Nephron (organoid): Measurements from ENCODE around the gene TMEM52.

Experiments
- H3K27ac Mint-ChIP-seq, 3 experiments: 2 replicates each; pipeline ENCODE4 v1.8.0; 2020; ENCODE audit warnings: mixed read lengths in 3 of 3, mild to moderate bottlenecking in 2 of 3, moderate library complexity in 1 of 3
- H3K27me3 Mint-ChIP-seq: 2 replicates; pipeline ENCODE4 v1.8.0; 2021; ENCODE audit warnings: low read depth, mild to moderate bottlenecking, moderate library complexity, mixed read lengths
- H3K36me3 Mint-ChIP-seq: 2 replicates; pipeline ENCODE4 v1.8.0; 2020; ENCODE audit warnings: low read depth, mixed read lengths
- H3K4me1 Mint-ChIP-seq: 2 replicates; pipeline ENCODE4 v1.8.0; 2020; ENCODE audit warnings: mixed read lengths
- H3K4me3 Mint-ChIP-seq, 3 experiments: 2 replicates each; pipeline ENCODE4 v1.8.0; 2020; ENCODE audit warnings: mild to moderate bottlenecking in 3 of 3, mixed read lengths in 3 of 3, moderate library complexity in 2 of 3
- H3K9me3 Mint-ChIP-seq: 2 replicates; pipeline ENCODE4 v1.8.0; 2020; ENCODE audit warnings: mixed read lengths
- TF ChIP-seq, protein P1 (sequence below), 3 experiments: fragments of 200-600 bp; sonication (generic); IDR thresholded peaks; one replicate each; pipeline ENCODE4 v1.5.0; 2021; ENCODE audit warnings: antibody characterized with exemption in 3 of 3; ENCODE audit not compliant: unreplicated experiment in 3 of 3

The TMEM52 gene

DNA sequence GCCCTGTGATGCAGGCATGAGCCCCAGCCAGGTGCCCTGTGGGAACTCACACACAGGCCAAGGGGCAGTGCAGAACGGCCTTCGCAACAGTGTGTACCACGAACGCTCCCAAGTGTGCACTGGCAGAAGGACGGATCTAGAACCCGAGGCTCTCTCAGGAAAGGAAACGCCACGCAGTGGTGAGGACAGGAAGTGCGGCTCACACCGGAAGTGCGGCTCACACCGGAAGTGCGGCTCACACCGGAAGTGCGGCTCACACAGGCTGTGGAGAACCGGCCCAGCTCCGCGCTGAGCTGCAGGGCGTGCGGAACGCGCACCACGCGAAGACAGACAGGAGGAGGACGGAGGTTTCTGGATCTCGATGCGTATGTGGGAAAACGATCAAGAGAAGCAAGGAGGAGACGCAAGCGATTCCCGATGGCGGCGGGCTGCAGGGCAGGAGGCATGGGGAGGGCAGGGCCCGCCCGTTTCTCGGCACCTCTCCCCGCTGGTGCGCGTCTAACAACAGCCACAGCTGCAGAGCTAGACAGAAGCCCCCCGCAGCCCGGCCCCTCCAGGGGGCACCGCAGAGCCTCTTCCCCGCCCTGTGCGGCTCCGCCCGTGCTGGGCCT, 35.9 kb upstream of the TMEM52 start:
- Mint-ChIP-seq H3K4me1 (no peaks in the 10 kb centered on the region), H3K27ac (no peak overlapping the region), H3K4me3 (no peak overlapping the region), H3K27me3 (peaks cover 22% of the 10 kb centered on the region), H3K9me3 (no peaks in the 10 kb centered on the region), H3K36me3 (no peaks in the 10 kb centered on the region)
- TF ChIP-seq, protein P1, sequence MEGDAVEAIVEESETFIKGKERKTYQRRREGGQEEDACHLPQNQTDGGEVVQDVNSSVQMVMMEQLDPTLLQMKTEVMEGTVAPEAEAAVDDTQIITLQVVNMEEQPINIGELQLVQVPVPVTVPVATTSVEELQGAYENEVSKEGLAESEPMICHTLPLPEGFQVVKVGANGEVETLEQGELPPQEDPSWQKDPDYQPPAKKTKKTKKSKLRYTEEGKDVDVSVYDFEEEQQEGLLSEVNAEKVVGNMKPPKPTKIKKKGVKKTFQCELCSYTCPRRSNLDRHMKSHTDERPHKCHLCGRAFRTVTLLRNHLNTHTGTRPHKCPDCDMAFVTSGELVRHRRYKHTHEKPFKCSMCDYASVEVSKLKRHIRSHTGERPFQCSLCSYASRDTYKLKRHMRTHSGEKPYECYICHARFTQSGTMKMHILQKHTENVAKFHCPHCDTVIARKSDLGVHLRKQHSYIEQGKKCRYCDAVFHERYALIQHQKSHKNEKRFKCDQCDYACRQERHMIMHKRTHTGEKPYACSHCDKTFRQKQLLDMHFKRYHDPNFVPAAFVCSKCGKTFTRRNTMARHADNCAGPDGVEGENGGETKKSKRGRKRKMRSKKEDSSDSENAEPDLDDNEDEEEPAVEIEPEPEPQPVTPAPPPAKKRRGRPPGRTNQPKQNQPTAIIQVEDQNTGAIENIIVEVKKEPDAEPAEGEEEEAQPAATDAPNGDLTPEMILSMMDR (IDR thresholded peaks at IDR 0.05; ENCODE audit: unreplicated experiment in 3 of 3) = peak in 1 of 3 experiments; percentile 6

DNA sequence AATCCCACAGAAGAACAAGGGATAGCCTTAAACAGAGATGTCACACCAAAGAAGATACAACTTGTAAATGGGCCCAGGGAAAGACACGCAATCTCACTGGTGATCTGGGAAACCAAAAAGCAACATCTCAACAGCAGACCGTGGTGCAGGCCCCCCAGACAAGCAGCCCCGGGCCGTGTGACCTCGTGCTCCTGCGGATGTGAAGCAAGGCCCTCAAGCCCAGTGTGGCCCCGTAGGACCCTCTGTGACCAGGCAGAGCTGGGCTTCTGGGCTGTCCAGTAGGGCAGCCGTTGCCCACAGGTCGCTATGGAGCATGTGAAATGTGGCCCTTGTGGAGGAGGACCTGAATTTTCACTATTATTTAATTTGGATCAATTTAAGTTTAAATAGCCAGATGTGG, 34.9 kb upstream of the TMEM52 start:
- Mint-ChIP-seq H3K4me1 (no peaks in the 10 kb centered on the region), H3K36me3 (no peaks in the 10 kb centered on the region), H3K4me3 (no peak overlapping the region), H3K27ac (no peak overlapping the region), H3K27me3 (peaks cover 23% of the 10 kb centered on the region), H3K9me3 (no peaks in the 10 kb centered on the region)
- TF ChIP-seq, protein P1 (IDR thresholded peaks at IDR 0.05; ENCODE audit: unreplicated experiment in 3 of 3) = no peak

DNA sequence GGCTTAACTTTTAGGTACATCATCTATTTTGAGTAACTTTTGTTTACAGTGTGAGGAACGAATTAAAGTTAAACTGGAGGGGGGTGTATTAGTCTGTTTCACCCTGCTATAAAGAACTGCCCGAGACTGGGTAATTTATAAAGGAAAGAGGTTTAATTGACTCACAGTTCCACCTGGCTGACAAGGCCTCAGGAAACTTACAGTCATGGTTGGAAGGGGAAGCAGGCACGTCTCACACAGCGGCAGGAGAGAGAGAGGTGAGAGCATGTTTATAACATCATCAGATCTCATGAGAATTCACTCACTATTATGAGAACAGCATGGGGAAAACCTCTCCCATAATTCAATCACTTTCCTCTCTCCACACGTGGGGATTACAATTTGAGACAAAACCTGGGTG, 31.9 kb upstream of the TMEM52 start:
- no peaks in the 10 kb centered on the region for H3K4me1 Mint-ChIP-seq
- no peaks in the 10 kb centered on the region for H3K36me3 Mint-ChIP-seq
- no peaks in the 10 kb centered on the region for H3K9me3 Mint-ChIP-seq
- no peak overlapping the region for H3K4me3 Mint-ChIP-seq
- H3K27me3 Mint-ChIP-seq = peaks cover 23% of the 10 kb centered on the region
- TF ChIP-seq, protein P1 (IDR thresholded peaks at IDR 0.05; ENCODE audit: unreplicated experiment in 3 of 3) = no peak
- H3K27ac Mint-ChIP-seq = no peak overlapping the region

DNA sequence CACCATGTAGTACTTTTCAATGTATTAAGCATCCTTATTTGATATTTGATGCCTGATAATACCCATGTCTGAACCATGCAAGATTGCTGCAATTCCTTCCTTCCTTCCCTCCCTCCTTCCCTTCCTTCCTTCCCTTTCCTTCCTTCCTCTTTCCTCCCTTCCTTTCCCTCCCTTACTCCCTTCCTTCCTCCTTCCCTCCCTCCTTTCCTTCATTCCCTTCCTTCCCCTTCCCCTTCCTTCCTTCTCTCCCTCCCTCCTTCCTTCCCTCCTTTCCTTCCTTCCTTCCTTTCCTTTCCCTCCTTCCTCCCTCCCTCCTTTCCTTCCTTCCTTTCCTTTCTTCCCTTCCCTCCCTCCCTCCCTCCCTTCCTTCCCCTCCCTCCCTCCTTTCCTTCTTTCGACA, 29.7 kb upstream of the TMEM52 start:
- no peaks in the 10 kb centered on the region for H3K9me3 Mint-ChIP-seq
- no peaks in the 10 kb centered on the region for H3K36me3 Mint-ChIP-seq
- H3K27ac Mint-ChIP-seq = peak overlapping the region in 1 of 3 experiments; percentile 63
- peaks cover 26% of the 10 kb centered on the region for H3K27me3 Mint-ChIP-seq
- TF ChIP-seq, protein P1 (IDR thresholded peaks at IDR 0.05; ENCODE audit: unreplicated experiment in 3 of 3) = no peak
- H3K4me1 Mint-ChIP-seq = peaks cover 5% of the 10 kb centered on the region
- no peak overlapping the region for H3K4me3 Mint-ChIP-seq

DNA sequence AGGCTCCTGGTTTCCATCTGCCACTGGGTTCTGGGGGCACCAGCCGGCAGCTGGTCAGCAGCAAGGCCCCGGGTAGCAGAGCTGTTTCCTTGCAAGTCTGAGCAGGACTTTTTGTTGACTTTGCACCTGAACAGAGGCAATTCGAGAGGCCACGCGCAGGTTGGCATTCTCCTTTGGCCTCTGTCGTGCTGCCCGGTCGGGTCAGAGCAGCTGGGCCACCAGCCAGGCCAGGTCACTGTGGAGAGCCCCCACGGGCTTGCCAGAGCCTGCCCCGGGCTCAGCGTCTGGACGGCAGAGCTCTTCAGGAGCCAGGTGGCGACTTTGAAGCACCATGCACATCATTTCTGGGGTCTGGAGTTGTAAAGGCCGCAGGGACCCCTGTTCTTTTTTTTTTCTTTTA, 28.4 kb upstream of the TMEM52 start:
- H3K27me3 Mint-ChIP-seq = peaks cover 32% of the 10 kb centered on the region
- H3K27ac Mint-ChIP-seq = no peak overlapping the region
- H3K36me3 Mint-ChIP-seq = no peaks in the 10 kb centered on the region
- TF ChIP-seq, protein P1 (IDR thresholded peaks at IDR 0.05; ENCODE audit: unreplicated experiment in 3 of 3) = no peak
- H3K4me3 Mint-ChIP-seq = no peak overlapping the region
- H3K4me1 Mint-ChIP-seq = peaks cover 6% of the 10 kb centered on the region
- no peaks in the 10 kb centered on the region for H3K9me3 Mint-ChIP-seq

DNA sequence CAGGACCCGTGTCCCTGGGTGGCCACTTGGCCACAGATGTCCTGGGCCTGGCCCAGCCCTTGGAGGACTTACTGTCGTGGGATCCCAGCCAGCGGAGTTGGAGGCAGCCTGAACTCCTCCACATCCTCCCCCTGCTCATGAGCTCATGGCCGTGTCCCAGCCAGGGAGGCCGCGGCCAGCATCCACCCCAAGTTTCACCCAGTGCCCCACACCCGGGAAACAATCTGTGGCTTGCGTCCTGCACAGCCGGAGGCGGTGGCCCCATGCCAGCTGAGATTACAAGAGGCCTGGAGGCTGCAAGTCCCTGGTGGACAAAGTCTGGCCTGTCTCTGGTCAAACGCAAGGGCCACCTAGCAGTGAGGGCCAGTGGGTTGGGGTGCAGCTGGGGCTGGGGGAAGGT, 27.5 kb upstream of the TMEM52 start:
- Mint-ChIP-seq H3K27ac (no peak overlapping the region), H3K27me3 (peaks cover 32% of the 10 kb centered on the region), H3K4me1 (peaks cover 6% of the 10 kb centered on the region), H3K4me3 (no peak overlapping the region), H3K36me3 (no peaks in the 10 kb centered on the region), H3K9me3 (no peaks in the 10 kb centered on the region)
- TF ChIP-seq, protein P1 (IDR thresholded peaks at IDR 0.05; ENCODE audit: unreplicated experiment in 3 of 3) = no peak
